Adrenal gland (tissue), 5 donors: ENCODE results near the gene FNDC3B.

Experiments used
- POLR2A ChIP-seq, 2 donors: fragments of 450-650 bp; IDR thresholded peaks; one replicate each; pipeline ENCODE4 v1.6.1; 2017; ENCODE audit warnings: antibody characterized with exemption in 2 of 2, mild to moderate bottlenecking in 2 of 2, moderate library complexity in 1 of 2
- TF ChIP-seq, protein P1 (sequence below), 6 experiments: fragments of 450-650 bp in 4 of 6; fragments of 200-600 bp in 2 of 6; sonication (generic) in 1 of 6; IDR thresholded peaks; 1 replicate in 5 of 6; 2 replicates in 1 of 6; pipeline versions ENCODE4 v1.5.1 to v1.8.0; 2016 to 2021; ENCODE audit warnings: antibody characterized with exemption in 6 of 6, mild to moderate bottlenecking in 2 of 6, moderate library complexity in 1 of 6
- donor health status: DM: no; HTN: no; CAD: no.

DNA sequence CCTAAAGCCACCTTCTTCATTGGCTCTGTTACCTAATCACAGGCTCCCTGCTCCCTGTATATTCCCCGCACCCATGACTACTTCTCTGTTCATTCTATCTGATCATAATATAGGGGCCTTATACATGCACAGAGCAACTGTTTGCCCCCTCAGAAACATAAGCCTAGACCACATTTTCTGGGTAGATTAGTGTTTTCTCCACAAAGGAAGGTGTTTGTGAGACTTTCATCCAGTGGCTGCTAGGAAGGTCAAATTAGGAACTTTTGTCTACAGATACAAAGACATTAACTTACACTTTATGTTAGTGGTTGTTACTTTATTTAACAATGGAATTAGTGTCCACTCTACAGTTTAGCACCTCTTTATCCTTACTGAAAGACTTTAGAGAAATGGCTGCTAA lies 234.0 kb downstream of the FNDC3B start:
- TF ChIP-seq, protein P1, sequence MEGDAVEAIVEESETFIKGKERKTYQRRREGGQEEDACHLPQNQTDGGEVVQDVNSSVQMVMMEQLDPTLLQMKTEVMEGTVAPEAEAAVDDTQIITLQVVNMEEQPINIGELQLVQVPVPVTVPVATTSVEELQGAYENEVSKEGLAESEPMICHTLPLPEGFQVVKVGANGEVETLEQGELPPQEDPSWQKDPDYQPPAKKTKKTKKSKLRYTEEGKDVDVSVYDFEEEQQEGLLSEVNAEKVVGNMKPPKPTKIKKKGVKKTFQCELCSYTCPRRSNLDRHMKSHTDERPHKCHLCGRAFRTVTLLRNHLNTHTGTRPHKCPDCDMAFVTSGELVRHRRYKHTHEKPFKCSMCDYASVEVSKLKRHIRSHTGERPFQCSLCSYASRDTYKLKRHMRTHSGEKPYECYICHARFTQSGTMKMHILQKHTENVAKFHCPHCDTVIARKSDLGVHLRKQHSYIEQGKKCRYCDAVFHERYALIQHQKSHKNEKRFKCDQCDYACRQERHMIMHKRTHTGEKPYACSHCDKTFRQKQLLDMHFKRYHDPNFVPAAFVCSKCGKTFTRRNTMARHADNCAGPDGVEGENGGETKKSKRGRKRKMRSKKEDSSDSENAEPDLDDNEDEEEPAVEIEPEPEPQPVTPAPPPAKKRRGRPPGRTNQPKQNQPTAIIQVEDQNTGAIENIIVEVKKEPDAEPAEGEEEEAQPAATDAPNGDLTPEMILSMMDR (IDR thresholded peaks at IDR 0.05) = no peak
- TF ChIP-seq POLR2A (IDR thresholded peaks at IDR 0.05) = no peak
